Panc1 (cell line): Measurements from ENCODE around the gene ADPRH. TPM values are rescaled to one million over a fixed set of nuclear protein-coding genes. Genes with fewer than 3 reads are reported as not detected.

Experiments
- ATAC-seq: fragments of 200-7000 bp; cut with Tn5 transposase; 2 replicates; pipeline ENCODE4 v1.9.1; 2020; ENCODE audit warnings: mild to moderate bottlenecking, moderate library complexity
- BruUV-seq: library from RNA; stranded (reverse); fragments of 400-500 nt; replicated peaks from 2 replicates; lab custom pipeline; 2021; lab: Mats Ljungman, UMichigan
- CTCF ChIA-PET: fragments of 300-600 bp; sonication (Branson Sonifier 250); formaldehyde crosslinking; loops from one replicate; lab custom pipeline; 2022; ENCODE audit warnings: antibody characterized with exemption; lab: Charles Lee
- POLR2A ChIA-PET: fragments of 300-600 bp; sonication (Branson Sonifier 250); formaldehyde crosslinking; loops from one replicate; lab custom pipeline; 2022; ENCODE audit warnings: antibody characterized with exemption; lab: Charles Lee
- DNase-seq: peaks from one replicate; pipeline ENCODE4 v3.0.0-alpha.2; 2010; ENCODE audit warnings: low read depth, low spot score
- H3K27ac ChIP-seq: 2 replicates; pipeline ENCODE4 v1.5.1; 2011; ENCODE audit warnings: mild to moderate bottlenecking, low read length, inconsistent platforms
- H3K27me3 ChIP-seq: fragments of 200-500 bp; sonication (Bioruptor generic); 2 replicates; pipeline ENCODE4 v1.6.0; 2014; ENCODE audit warnings: low read length, inconsistent platforms; ENCODE audit not compliant: control insufficient read depth, insufficient read depth
- H3K36me3 ChIP-seq: fragments of 200-500 bp; sonication (Bioruptor generic); 2 replicates; pipeline ENCODE4 v1.5.1; 2014; ENCODE audit warnings: inconsistent platforms, mild to moderate bottlenecking, low read length, moderate library complexity; ENCODE audit not compliant: control insufficient read depth, insufficient read depth
- H3K4me1 ChIP-seq: 2 replicates; pipeline ENCODE4 v1.5.1; 2011; ENCODE audit warnings: inconsistent platforms, mild to moderate bottlenecking, low read length, moderate library complexity; ENCODE audit not compliant: control insufficient read depth, insufficient read depth
- H3K4me3 ChIP-seq, 2 experiments: 2 replicates each; pipeline ENCODE4 v1.5.1; 2011 to 2012; ENCODE audit warnings: low read depth in 2 of 2, low read length in 2 of 2, mild to moderate bottlenecking in 2 of 2, inconsistent platforms in 1 of 2, moderate library complexity in 1 of 2
- H3K9me3 ChIP-seq: fragments of 200-500 bp; sonication (Bioruptor generic); 2 replicates; pipeline ENCODE4 v1.5.1; 2014; ENCODE audit warnings: low read depth, mild to moderate bottlenecking, inconsistent platforms, low read length, moderate library complexity; ENCODE audit not compliant: control insufficient read depth, insufficient read depth
- POLR2AphosphoS5 ChIP-seq: IDR thresholded peaks from 2 replicates; pipeline ENCODE4 v1.6.1; 2012; ENCODE audit warnings: mild to moderate bottlenecking, low read depth, low read length, moderate library complexity
- SIN3A ChIP-seq: IDR thresholded peaks from 2 replicates; pipeline ENCODE4 v1.6.1; 2012; ENCODE audit warnings: low read depth, mild to moderate bottlenecking, low read length, moderate library complexity, borderline replicate concordance; ENCODE audit not compliant: insufficient read depth
- TCF7L2 ChIP-seq: IDR thresholded peaks from 2 replicates; pipeline ENCODE4 v1.6.1; 2011; ENCODE audit warnings: mild to moderate bottlenecking, low read depth, low read length, inconsistent platforms
- in situ Hi-C: cut with HindIII; loops from 2 replicates; pipeline ENCODE4 v1.10.0; 2016; ENCODE audit warnings: low sequenced_read_pairs, low pct_unique_long_range_greater_than_20kb
- intact Hi-C: fragments of 100-400 bp; cut with micrococcal nuclease; formaldehyde crosslinking; loops from one replicate; pipeline ENCODE4 v1.10.0; 2022; ENCODE audit not compliant: unreplicated experiment
- total RNA-seq: library from RNA; stranded (reverse); gene quantifications from one replicate; pipeline ENCODE4 v1.2.1, GENCODE V29; 2021; ENCODE audit not compliant: unreplicated experiment
- TF ChIP-seq, protein P1 (sequence below): fragments of 450-650 bp; IDR thresholded peaks from 2 replicates; pipeline ENCODE4 v1.5.1; 2017; ENCODE audit warnings: mild to moderate bottlenecking
- TF ChIP-seq, protein P2 (sequence below), 2 experiments: IDR thresholded peaks; 2 replicates each; pipeline ENCODE4 v1.6.1; 2011 to 2012; ENCODE audit warnings: low read depth in 2 of 2, control low read depth in 1 of 2, low read length in 1 of 2, mild to moderate bottlenecking in 1 of 2, moderate library complexity in 1 of 2; ENCODE audit not compliant: insufficient read depth in 1 of 2

ADPRH gene
- total RNA-seq, 1 experiment from 2014 or later = 7.8 TPM

DNA sequence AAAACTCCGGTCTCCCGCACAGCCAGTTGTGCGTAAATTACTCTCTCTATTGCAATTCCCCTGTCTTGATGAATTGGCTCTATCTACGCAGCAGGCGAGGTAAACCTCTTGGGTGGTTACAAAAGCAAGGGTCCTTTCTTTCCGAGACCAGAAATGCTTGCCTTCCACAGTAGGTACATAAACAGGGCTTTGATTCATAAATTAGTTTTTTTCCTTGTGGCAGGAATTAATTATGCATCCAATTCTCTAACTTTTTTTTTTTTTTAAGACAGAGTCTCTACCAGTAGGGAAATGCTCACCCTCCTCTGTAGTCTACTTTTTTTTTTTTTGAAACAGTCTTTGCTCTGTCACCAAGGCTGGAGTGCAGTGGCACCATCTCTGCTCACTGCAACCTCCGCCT is 36.1 kb upstream of the ADPRH start:
- Histone ChIP-seq H3K9me3 (no peaks in the 10 kb centered on the region), H3K27me3 (no peaks in the 10 kb centered on the region), H3K27ac (no peak overlapping the region), H3K36me3 (no peaks in the 10 kb centered on the region), H3K4me3 (no peak overlapping the region), H3K4me1 (no peaks in the 10 kb centered on the region)
- intact Hi-C loops = no loop called here
- in situ Hi-C loops = no loop called here
- no peak for ATAC-seq
- no peak for DNase-seq
- ChIA-PET POLR2A (no interaction called here), CTCF (no interaction called here)
- TF ChIP-seq, protein P1, sequence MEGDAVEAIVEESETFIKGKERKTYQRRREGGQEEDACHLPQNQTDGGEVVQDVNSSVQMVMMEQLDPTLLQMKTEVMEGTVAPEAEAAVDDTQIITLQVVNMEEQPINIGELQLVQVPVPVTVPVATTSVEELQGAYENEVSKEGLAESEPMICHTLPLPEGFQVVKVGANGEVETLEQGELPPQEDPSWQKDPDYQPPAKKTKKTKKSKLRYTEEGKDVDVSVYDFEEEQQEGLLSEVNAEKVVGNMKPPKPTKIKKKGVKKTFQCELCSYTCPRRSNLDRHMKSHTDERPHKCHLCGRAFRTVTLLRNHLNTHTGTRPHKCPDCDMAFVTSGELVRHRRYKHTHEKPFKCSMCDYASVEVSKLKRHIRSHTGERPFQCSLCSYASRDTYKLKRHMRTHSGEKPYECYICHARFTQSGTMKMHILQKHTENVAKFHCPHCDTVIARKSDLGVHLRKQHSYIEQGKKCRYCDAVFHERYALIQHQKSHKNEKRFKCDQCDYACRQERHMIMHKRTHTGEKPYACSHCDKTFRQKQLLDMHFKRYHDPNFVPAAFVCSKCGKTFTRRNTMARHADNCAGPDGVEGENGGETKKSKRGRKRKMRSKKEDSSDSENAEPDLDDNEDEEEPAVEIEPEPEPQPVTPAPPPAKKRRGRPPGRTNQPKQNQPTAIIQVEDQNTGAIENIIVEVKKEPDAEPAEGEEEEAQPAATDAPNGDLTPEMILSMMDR = no peak
- TF ChIP-seq POLR2AphosphoS5 = no peak
- TF ChIP-seq, protein P2, sequence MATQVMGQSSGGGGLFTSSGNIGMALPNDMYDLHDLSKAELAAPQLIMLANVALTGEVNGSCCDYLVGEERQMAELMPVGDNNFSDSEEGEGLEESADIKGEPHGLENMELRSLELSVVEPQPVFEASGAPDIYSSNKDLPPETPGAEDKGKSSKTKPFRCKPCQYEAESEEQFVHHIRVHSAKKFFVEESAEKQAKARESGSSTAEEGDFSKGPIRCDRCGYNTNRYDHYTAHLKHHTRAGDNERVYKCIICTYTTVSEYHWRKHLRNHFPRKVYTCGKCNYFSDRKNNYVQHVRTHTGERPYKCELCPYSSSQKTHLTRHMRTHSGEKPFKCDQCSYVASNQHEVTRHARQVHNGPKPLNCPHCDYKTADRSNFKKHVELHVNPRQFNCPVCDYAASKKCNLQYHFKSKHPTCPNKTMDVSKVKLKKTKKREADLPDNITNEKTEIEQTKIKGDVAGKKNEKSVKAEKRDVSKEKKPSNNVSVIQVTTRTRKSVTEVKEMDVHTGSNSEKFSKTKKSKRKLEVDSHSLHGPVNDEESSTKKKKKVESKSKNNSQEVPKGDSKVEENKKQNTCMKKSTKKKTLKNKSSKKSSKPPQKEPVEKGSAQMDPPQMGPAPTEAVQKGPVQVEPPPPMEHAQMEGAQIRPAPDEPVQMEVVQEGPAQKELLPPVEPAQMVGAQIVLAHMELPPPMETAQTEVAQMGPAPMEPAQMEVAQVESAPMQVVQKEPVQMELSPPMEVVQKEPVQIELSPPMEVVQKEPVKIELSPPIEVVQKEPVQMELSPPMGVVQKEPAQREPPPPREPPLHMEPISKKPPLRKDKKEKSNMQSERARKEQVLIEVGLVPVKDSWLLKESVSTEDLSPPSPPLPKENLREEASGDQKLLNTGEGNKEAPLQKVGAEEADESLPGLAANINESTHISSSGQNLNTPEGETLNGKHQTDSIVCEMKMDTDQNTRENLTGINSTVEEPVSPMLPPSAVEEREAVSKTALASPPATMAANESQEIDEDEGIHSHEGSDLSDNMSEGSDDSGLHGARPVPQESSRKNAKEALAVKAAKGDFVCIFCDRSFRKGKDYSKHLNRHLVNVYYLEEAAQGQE (IDR thresholded peaks at IDR 0.05; ENCODE audit: insufficient read depth in 1 of 2, low read depth in 2 of 2, low read length in 1 of 2) = no peak
- TF ChIP-seq SIN3A = no peak
- TF ChIP-seq TCF7L2 = no peak
- no TSS peak for BruUV-seq

DNA sequence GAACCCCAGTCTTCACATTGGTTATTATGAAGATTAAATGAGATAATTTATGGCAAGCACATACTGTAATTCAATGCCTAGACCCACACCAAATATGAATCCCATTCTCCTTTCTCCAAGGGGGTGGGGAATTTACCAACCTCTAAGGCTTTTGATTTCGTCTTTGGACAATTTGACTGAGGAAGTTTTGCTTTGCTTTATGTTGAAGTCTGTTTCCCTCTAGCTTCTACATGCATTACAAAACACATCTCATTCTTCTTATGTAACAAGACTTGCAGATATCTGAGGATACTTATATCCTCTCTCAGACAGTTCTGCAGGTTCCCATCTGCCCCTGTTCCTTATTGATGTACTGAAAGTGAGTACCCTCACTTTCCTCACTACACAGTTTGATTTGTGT is 32.1 kb upstream of the ADPRH start:
- no peak overlapping the region for H3K27ac ChIP-seq
- H3K4me1 ChIP-seq = no peaks in the 10 kb centered on the region
- POLR2A ChIA-PET = no interaction called here
- no TSS peak for BruUV-seq
- DNase-seq (no peak), ATAC-seq (no peak)
- H3K9me3 ChIP-seq = no peaks in the 10 kb centered on the region
- intact Hi-C loops (no loop called here), in situ Hi-C loops (no loop called here)
- H3K27me3 ChIP-seq = no peaks in the 10 kb centered on the region
- CTCF ChIA-PET = interaction anchor here (0.6 kb wide), 1 partner anchor 461 kb away, joined by 5 read pairs; no protein-coding TSS in a partner anchor
- H3K36me3 ChIP-seq = no peaks in the 10 kb centered on the region
- H3K4me3 ChIP-seq = no peak overlapping the region
- TF ChIP-seq SIN3A (no peak), TCF7L2 (no peak), POLR2AphosphoS5 (no peak)
- TF ChIP-seq, protein P2 (IDR thresholded peaks at IDR 0.05; ENCODE audit: insufficient read depth in 1 of 2, low read depth in 2 of 2, low read length in 1 of 2) = no peak
- TF ChIP-seq, protein P1 = no peak
